ENCODE results near the gene C16orf54. TPM values are rescaled to one million over a fixed set of nuclear protein-coding genes. Genes with fewer than 3 reads are reported as not detected.

The C16orf54 gene
- polyA plus RNA-seq, 1 experiment: not detected

- TF ChIP-seq CTCF (IDR thresholded peaks at IDR 0.05; ENCODE audit: low read depth, low read length): no peak
- H3K4me3 ChIP-seq (ENCODE audit: low read depth, low read length): no peak overlapping the region
- POLR2A ChIA-PET: no interaction called here
- H3K27me3 ChIP-seq (ENCODE audit: control insufficient read depth, insufficient read depth, low read length): peaks cover 4% of the 10 kb centered on the region
- DNase-seq (ENCODE audit: low read depth, low spot score): no peak
- CTCF ChIA-PET: interaction anchor here (0.6 to 1.3 kb wide), 3 partner anchors 20 to 788 kb away, joined by 3 to 4 read pairs (median 3); partner anchors contain the start of gene KIF22
- no peak overlapping the region for H3K27ac ChIP-seq (ENCODE audit: low read depth, low read length)
- H3K9me3 ChIP-seq (ENCODE audit: control insufficient read depth, insufficient read depth, low read length): no peaks in the 10 kb centered on the region
Observed at GRCh38 chr16:29770250-29770929, 24.6 kb upstream of the C16orf54 start.

GRCh38 chr16:29769507-29769906 lies 23.7 kb upstream of the C16orf54 start:
- no peak for DNase-seq (ENCODE audit: low read depth, low spot score)
- peaks cover 8% of the 10 kb centered on the region for H3K27me3 ChIP-seq (ENCODE audit: control insufficient read depth, insufficient read depth, low read length)
- CTCF ChIA-PET: interaction anchor here (0.6 to 1.3 kb wide), 3 partner anchors 15 to 46 kb away, joined by 3 to 5 read pairs (median 3); partner anchors contain the start of gene KIF22
- POLR2A ChIA-PET: interaction anchor here (0.6 kb wide), 1 partner anchor 21 kb away, joined by 3 read pairs; the partner anchor contains the start of gene KIF22
- no peak for TF ChIP-seq CTCF (IDR thresholded peaks at IDR 0.05; ENCODE audit: low read depth, low read length)
- H3K9me3 ChIP-seq (ENCODE audit: control insufficient read depth, insufficient read depth, low read length): no peaks in the 10 kb centered on the region
- no peak overlapping the region for H3K4me3 ChIP-seq (ENCODE audit: low read depth, low read length)
- no peak overlapping the region for H3K27ac ChIP-seq (ENCODE audit: low read depth, low read length)

- POLR2A ChIA-PET: no interaction called here
- H3K27me3 ChIP-seq (ENCODE audit: control insufficient read depth, insufficient read depth, low read length): peaks cover 12% of the 10 kb centered on the region
- no peak overlapping the region for H3K4me3 ChIP-seq (ENCODE audit: low read depth, low read length)
- no peak for DNase-seq (ENCODE audit: low read depth, low spot score)
- no peaks in the 10 kb centered on the region for H3K9me3 ChIP-seq (ENCODE audit: control insufficient read depth, insufficient read depth, low read length)
- CTCF ChIA-PET: no interaction called here
- H3K27ac ChIP-seq (ENCODE audit: low read depth, low read length): no peak overlapping the region
- no peak for TF ChIP-seq CTCF (IDR thresholded peaks at IDR 0.05; ENCODE audit: low read depth, low read length)
Observed at GRCh38 chr16:29767062-29767461, 21.3 kb upstream of the C16orf54 start.

GRCh38 chr16:29766571-29766970 lies 20.8 kb upstream of the C16orf54 start:
- ChIA-PET CTCF (no interaction called here), POLR2A (no interaction called here)
- H3K27ac ChIP-seq (ENCODE audit: low read depth, low read length): no peak overlapping the region
- TF ChIP-seq CTCF (IDR thresholded peaks at IDR 0.05; ENCODE audit: low read depth, low read length): no peak
- DNase-seq (ENCODE audit: low read depth, low spot score): no peak
- no peak overlapping the region for H3K4me3 ChIP-seq (ENCODE audit: low read depth, low read length)
- H3K27me3 ChIP-seq (ENCODE audit: control insufficient read depth, insufficient read depth, low read length): peaks cover 12% of the 10 kb centered on the region
- no peaks in the 10 kb centered on the region for H3K9me3 ChIP-seq (ENCODE audit: control insufficient read depth, insufficient read depth, low read length)

GRCh38 chr16:29765167-29766032 lies 19.6 kb upstream of the C16orf54 start:
- CTCF ChIA-PET: interaction anchor here (0.7 kb wide), 1 partner anchor 17 kb away, joined by 3 read pairs; no protein-coding TSS in a partner anchor

More at GRCh38 chr16:29765167-29766032, 19.6 kb upstream of the C16orf54 start:
- no peak for DNase-seq (ENCODE audit: low read depth, low spot score)
- H3K27ac ChIP-seq (ENCODE audit: low read depth, low read length): no peak overlapping the region
- no peak for TF ChIP-seq CTCF (IDR thresholded peaks at IDR 0.05; ENCODE audit: low read depth, low read length)
- POLR2A ChIA-PET: no interaction called here
- peaks cover 12% of the 10 kb centered on the region for H3K27me3 ChIP-seq (ENCODE audit: control insufficient read depth, insufficient read depth, low read length)
- H3K4me3 ChIP-seq (ENCODE audit: low read depth, low read length): no peak overlapping the region
- H3K9me3 ChIP-seq (ENCODE audit: control insufficient read depth, insufficient read depth, low read length): no peaks in the 10 kb centered on the region

Data from AG04450 (cell line).